Calu3 (cell line): ENCODE measurements around the gene CYP1B1. TPM values are rescaled to one million over a fixed set of nuclear protein-coding genes. Genes with fewer than 3 reads are reported as not detected.

Source experiments
- BruUV-seq: library from RNA; stranded (reverse); fragments of 400-500 nt; replicated peaks from 2 replicates; lab custom pipeline; 2021; lab: Mats Ljungman, UMichigan
- CTCF ChIA-PET: fragments of 300-600 bp; sonication (Branson Sonifier 250); formaldehyde crosslinking; loops from one replicate; lab custom pipeline; 2022; ENCODE audit warnings: antibody characterized with exemption; lab: Charles Lee
- DNase-seq: peaks from one replicate; pipeline ENCODE4 v3.0.0; 2022
- H3K27ac Mint-ChIP-seq: one replicate; pipeline ENCODE4 v1.8.0; 2022; ENCODE audit warnings: mixed read lengths; ENCODE audit not compliant: unreplicated experiment
- H3K27me3 Mint-ChIP-seq: one replicate; pipeline ENCODE4 v1.8.0; 2022; ENCODE audit warnings: mixed read lengths; ENCODE audit not compliant: unreplicated experiment
- H3K36me3 Mint-ChIP-seq: one replicate; pipeline ENCODE4 v1.8.0; 2022; ENCODE audit warnings: mild to moderate bottlenecking, moderate library complexity, mixed read lengths; ENCODE audit not compliant: insufficient read depth, unreplicated experiment
- H3K4me1 Mint-ChIP-seq: one replicate; pipeline ENCODE4 v1.8.0; 2022; ENCODE audit warnings: mild to moderate bottlenecking, low read depth, mixed read lengths; ENCODE audit not compliant: unreplicated experiment
- H3K4me3 Mint-ChIP-seq: one replicate; pipeline ENCODE4 v1.8.0; 2022; ENCODE audit warnings: mild to moderate bottlenecking, low read depth, moderate library complexity, mixed read lengths; ENCODE audit not compliant: unreplicated experiment
- H3K9me3 Mint-ChIP-seq: one replicate; pipeline ENCODE4 v1.8.0; 2022; ENCODE audit warnings: low read depth, mixed read lengths; ENCODE audit not compliant: unreplicated experiment
- CTCF ChIP-seq: fragments of 200-600 bp; IDR thresholded peaks from one replicate; pipeline ENCODE4 v1.8.0; 2022; ENCODE audit warnings: antibody characterized with exemption; ENCODE audit not compliant: unreplicated experiment
- intact Hi-C: fragments of 100-400 bp; cut with micrococcal nuclease; formaldehyde crosslinking; loops from one replicate; pipeline ENCODE4 v1.10.0; 2022; ENCODE audit not compliant: unreplicated experiment
- total RNA-seq: library from RNA; stranded (reverse); gene quantifications from 2 replicates; pipeline ENCODE4 v1.2.3, GENCODE V29; 2022

CYP1B1 gene
- total RNA-seq, 1 experiment from 2014 or later, result 36.5 TPM

GRCh38 chr2:38095079-38095995 is 19.4 kb upstream of the CYP1B1 start:
- H3K27me3 Mint-ChIP-seq, result no peaks in the 10 kb centered on the region
- peak overlapping the region; percentile 49 for H3K4me3 Mint-ChIP-seq
- peak overlapping the region; percentile 88 for H3K27ac Mint-ChIP-seq
- CTCF ChIA-PET, result interaction anchor here (0.9 to 2.4 kb wide), 6 partner anchors 14 to 179 kb away, joined by 3 to 33 read pairs (median 4); partner anchors contain the start of genes CYP1B1 and RMDN2
- peaks cover 57% of the 10 kb centered on the region for H3K4me1 Mint-ChIP-seq
- TF ChIP-seq CTCF, result no peak
- intact Hi-C loops, result no loop called here
- TSS peak; percentile 90 for BruUV-seq
- no peaks in the 10 kb centered on the region for H3K9me3 Mint-ChIP-seq
- DNase-seq, result no peak
- H3K36me3 Mint-ChIP-seq, result peaks cover 6% of the 10 kb centered on the region

GRCh38 chr2:38093527-38094165 is 17.7 kb upstream of the CYP1B1 start:
- CTCF ChIA-PET, result no interaction called here
- Mint-ChIP-seq H3K4me1 (peaks cover 45% of the 10 kb centered on the region), H3K36me3 (peaks cover 6% of the 10 kb centered on the region), H3K4me3 (no peak overlapping the region), H3K27ac (no peak overlapping the region), H3K27me3 (no peaks in the 10 kb centered on the region), H3K9me3 (no peaks in the 10 kb centered on the region)
- BruUV-seq, result no TSS peak
- no peak for DNase-seq
- TF ChIP-seq CTCF, result no peak
- intact Hi-C loops, result no loop called here

DNA sequence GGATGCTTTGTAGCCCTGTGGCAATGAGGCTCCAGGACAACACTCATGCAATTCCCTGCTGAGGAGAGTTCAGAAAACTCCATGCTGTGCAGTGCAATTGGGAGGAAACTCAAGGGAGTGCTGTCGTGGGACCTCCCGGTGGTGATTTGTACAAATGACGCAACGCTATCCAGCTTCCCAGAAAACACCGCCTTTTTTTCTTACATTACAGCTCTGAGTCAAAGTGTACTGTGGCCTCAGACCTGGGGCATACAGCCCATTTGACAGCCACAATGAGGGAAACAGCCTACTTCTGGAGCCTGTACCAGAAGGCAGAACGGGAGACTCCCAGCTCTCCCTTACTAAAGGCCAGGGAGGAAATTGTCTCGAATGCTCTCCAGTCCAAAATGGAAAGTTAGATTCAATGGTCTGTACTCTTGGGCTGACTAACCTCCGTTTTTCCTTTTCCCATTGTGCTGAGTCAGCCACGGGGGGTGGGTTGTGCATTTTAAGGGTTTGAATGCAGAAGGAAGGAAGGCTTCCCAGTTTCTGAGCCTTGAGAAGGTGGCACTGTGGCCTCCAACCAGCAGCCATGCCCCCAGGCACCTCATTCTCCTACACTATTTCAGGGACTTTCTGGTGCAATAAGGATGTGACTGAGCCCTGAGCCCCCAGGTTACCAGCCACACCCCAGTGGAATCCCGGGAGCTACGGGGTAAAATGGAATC is 16.4 kb upstream of the CYP1B1 start:
- Mint-ChIP-seq H3K36me3 (peaks cover 6% of the 10 kb centered on the region), H3K27ac (no peak overlapping the region), H3K9me3 (no peaks in the 10 kb centered on the region), H3K4me3 (no peak overlapping the region), H3K4me1 (peaks cover 36% of the 10 kb centered on the region), H3K27me3 (no peaks in the 10 kb centered on the region)
- CTCF ChIA-PET, result interaction anchor here (0.6 to 0.8 kb wide), 2 partner anchors 15 to 54 kb away, joined by 3 to 5 read pairs; no protein-coding TSS in a partner anchor
- TF ChIP-seq CTCF, result no peak
- no peak for DNase-seq
- intact Hi-C loops, result no loop called here
- no TSS peak for BruUV-seq

DNA sequence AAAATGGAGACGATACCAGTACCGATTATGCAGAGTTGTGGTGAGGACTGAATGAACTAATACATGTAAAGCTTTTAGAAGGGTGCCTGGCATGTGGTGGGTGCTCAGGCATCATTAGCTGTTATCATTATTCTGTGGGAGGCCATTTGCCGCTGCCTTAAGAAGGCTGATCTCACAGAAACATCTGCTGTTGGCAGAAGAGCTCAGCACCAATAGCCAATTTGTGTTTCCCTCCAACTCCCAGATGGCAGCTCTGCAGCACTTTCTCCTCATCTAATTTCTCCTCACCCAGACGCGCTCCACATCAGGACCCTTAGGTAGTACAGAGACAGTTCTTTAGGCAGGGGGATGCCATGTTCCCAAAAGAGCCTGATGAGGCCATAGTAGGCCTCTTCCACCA is 15.8 kb upstream of the CYP1B1 start:
- Mint-ChIP-seq H3K4me3 (no peak overlapping the region), H3K27me3 (no peaks in the 10 kb centered on the region), H3K27ac (no peak overlapping the region), H3K36me3 (peaks cover 6% of the 10 kb centered on the region), H3K9me3 (no peaks in the 10 kb centered on the region), H3K4me1 (peaks cover 36% of the 10 kb centered on the region)
- BruUV-seq, result no TSS peak
- DNase-seq, result no peak
- no peak for TF ChIP-seq CTCF
- intact Hi-C loops, result no loop called here
- CTCF ChIA-PET, result interaction anchor here (0.6 to 0.8 kb wide), 2 partner anchors 15 to 55 kb away, joined by 3 to 5 read pairs; no protein-coding TSS in a partner anchor
